PC-3 (cell line): ENCODE measurements around the gene TREML4. TPM values are rescaled to one million over a fixed set of nuclear protein-coding genes. Genes with fewer than 3 reads are reported as not detected.

Source experiments
- ATAC-seq: fragments of 200-7000 bp; cut with Tn5 transposase; 2 replicates; pipeline ENCODE4 v1.9.1; 2020; ENCODE audit warnings: mild to moderate bottlenecking, moderate library complexity
- BruUV-seq: library from RNA; stranded (reverse); fragments of 400-500 nt; replicated peaks from 2 replicates; lab custom pipeline; 2021; lab: Mats Ljungman, UMichigan
- CTCF ChIA-PET: fragments of 300-600 bp; sonication (Branson Sonifier 250); formaldehyde crosslinking; loops from one replicate; lab custom pipeline; 2022; ENCODE audit warnings: antibody characterized with exemption; lab: Charles Lee
- POLR2A ChIA-PET: fragments of 300-600 bp; sonication (Branson Sonifier 250); formaldehyde crosslinking; loops from one replicate; lab custom pipeline; 2022; ENCODE audit warnings: antibody characterized with exemption; ENCODE audit not compliant: unreplicated experiment; lab: Charles Lee
- DNase-seq: peaks from one replicate; pipeline ENCODE4 v3.0.0-alpha.2; 2015
- H2AFZ ChIP-seq: fragments of 300-600 bp; sonication (generic); 2 replicates; pipeline ENCODE4 v1.6.0; 2016; ENCODE audit warnings: antibody characterized with exemption, low read length
- H3F3A ChIP-seq: fragments of 300-600 bp; sonication (generic); one replicate; pipeline ENCODE4 v1.6.0; 2017; ENCODE audit warnings: antibody characterized with exemption, low read length, control low read depth, mild to moderate bottlenecking; ENCODE audit not compliant: unreplicated experiment
- H3K27ac ChIP-seq: fragments of 300-600 bp; sonication (generic); 2 replicates; pipeline ENCODE4 v1.5.1; 2016; ENCODE audit warnings: mild to moderate bottlenecking, low read length
- H3K27me3 ChIP-seq: fragments of 300-600 bp; sonication (generic); 2 replicates; pipeline ENCODE4 v1.6.1; 2016; ENCODE audit warnings: low read length, mixed read lengths
- H3K36me3 ChIP-seq: fragments of 300-600 bp; sonication (generic); 2 replicates; pipeline ENCODE4 v1.6.1; 2016; ENCODE audit warnings: low read depth, mixed run types, low read length, mixed read lengths
- H3K4me1 ChIP-seq: fragments of 300-600 bp; sonication (generic); 2 replicates; pipeline ENCODE4 v1.5.1; 2016; ENCODE audit warnings: low read length; ENCODE audit not compliant: insufficient read depth
- H3K4me2 ChIP-seq: fragments of 300-600 bp; sonication (generic); 2 replicates; pipeline ENCODE4 v1.6.0; 2016; ENCODE audit warnings: low read length
- H3K4me3 ChIP-seq: fragments of 300-600 bp; sonication (generic); 2 replicates; pipeline ENCODE4 v1.5.1; 2016; ENCODE audit warnings: mild to moderate bottlenecking, low read length, mixed read lengths
- H3K79me2 ChIP-seq: fragments of 300-600 bp; sonication (generic); 2 replicates; pipeline ENCODE4 v1.6.1; 2017; ENCODE audit warnings: low read length, mixed read lengths
- H3K9ac ChIP-seq: fragments of 300-600 bp; sonication (generic); 2 replicates; pipeline ENCODE4 v1.6.0; 2016; ENCODE audit warnings: mild to moderate bottlenecking, low read length
- H3K9me2 ChIP-seq: fragments of 300-600 bp; sonication (generic); replicated peaks from 2 replicates; pipeline ENCODE4 v1.6.1; 2016; ENCODE audit warnings: mixed run types, low read length, mixed read lengths
- H3K9me3 ChIP-seq: fragments of 300-600 bp; sonication (generic); 2 replicates; pipeline ENCODE4 v1.6.1; 2016; ENCODE audit warnings: low read length, mixed read lengths
- H4K20me1 ChIP-seq: fragments of 300-600 bp; sonication (generic); 2 replicates; pipeline ENCODE4 v1.6.1; 2016; ENCODE audit warnings: low read length, mixed read lengths
- CTCF ChIP-seq: fragments of 300-600 bp; sonication (generic); conservative IDR thresholded peaks from 2 replicates; pipeline ENCODE4 v1.5.1; 2017; ENCODE audit warnings: antibody characterized with exemption, low read depth, mild to moderate bottlenecking, low read length
- EZH2 ChIP-seq: fragments of 300-600 bp; sonication (generic); IDR thresholded peaks from one replicate; pipeline ENCODE4 v1.6.1; 2017; ENCODE audit warnings: antibody characterized with exemption, mild to moderate bottlenecking, low read length; ENCODE audit not compliant: unreplicated experiment
- EZH2phosphoT487 ChIP-seq: fragments of 300-600 bp; sonication (generic); IDR thresholded peaks from 2 replicates; pipeline ENCODE4 v1.6.1; 2018; ENCODE audit warnings: mild to moderate bottlenecking, antibody characterized with exemption, low read length, borderline replicate concordance
- intact Hi-C: fragments of 100-400 bp; cut with micrococcal nuclease; formaldehyde crosslinking; loops from 2 replicates; pipeline ENCODE4 v1.9.0; 2023
- total RNA-seq: library from RNA; depleted of rRNA; stranded (reverse); fragments of >200 nt; gene quantifications from 2 replicates; pipeline ENCODE4 v1.2.3, GENCODE V29; 2014

The TREML4 gene
- total RNA-seq, 1 experiment from 2014 or later, result not detected

- no TSS peak for BruUV-seq
- intact Hi-C loops, result no loop called here
- no peak for DNase-seq
- no peak overlapping the region for H3K9ac ChIP-seq
- ChIA-PET POLR2A (no interaction called here), CTCF (no interaction called here)
- H3K27me3 ChIP-seq, result peaks cover 35% of the 10 kb centered on the region
- no peak overlapping the region for H3K4me2 ChIP-seq
- no peak overlapping the region for H2AFZ ChIP-seq
- H3F3A ChIP-seq, result no peaks in the 10 kb centered on the region
- TF ChIP-seq CTCF (no peak), EZH2 (no peak), EZH2phosphoT487 (no peak)
- no peaks in the 10 kb centered on the region for H3K4me1 ChIP-seq
- H3K79me2 ChIP-seq, result no peaks in the 10 kb centered on the region
- no peaks in the 10 kb centered on the region for H3K9me2 ChIP-seq
- ATAC-seq, result no peak
- H3K4me3 ChIP-seq, result no peak overlapping the region
- H3K9me3 ChIP-seq, result no peaks in the 10 kb centered on the region
- no peaks in the 10 kb centered on the region for H3K36me3 ChIP-seq
- no peaks in the 10 kb centered on the region for H4K20me1 ChIP-seq
- H3K27ac ChIP-seq, result no peak overlapping the region
These were observed 37.4 kb upstream of the TREML4 start for GRCh38 chr6:41190791-41191190.

GRCh38 chr6:41191569-41191968 is 36.6 kb upstream of the TREML4 start:
- no TSS peak for BruUV-seq
- intact Hi-C loops, result no loop called here
- H3K4me2 ChIP-seq, result no peak overlapping the region

More at GRCh38 chr6:41191569-41191968, 36.6 kb upstream of the TREML4 start:
- ATAC-seq (peak; percentile 56), DNase-seq (peak; percentile 44)
- Histone ChIP-seq H3K9me2 (no peaks in the 10 kb centered on the region), H3K36me3 (no peaks in the 10 kb centered on the region), H3K9ac (no peak overlapping the region), H3K79me2 (no peaks in the 10 kb centered on the region), H3K27me3 (peaks cover 35% of the 10 kb centered on the region), H3F3A (no peaks in the 10 kb centered on the region), H4K20me1 (no peaks in the 10 kb centered on the region), H3K27ac (no peak overlapping the region), H3K4me3 (no peak overlapping the region), H2AFZ (no peak overlapping the region), H3K4me1 (no peaks in the 10 kb centered on the region), H3K9me3 (no peaks in the 10 kb centered on the region)
- ChIA-PET CTCF (no interaction called here), POLR2A (no interaction called here)
- no peak for TF ChIP-seq EZH2phosphoT487
- TF ChIP-seq CTCF, result peak; percentile 57
